ENCODE results near the gene SF3A2.
A peak's percentile ranks its signal among the peaks of the same experiment; 100 is the strongest.

Gene SF3A2

GRCh38 chr19:2249880-2250765, 13.5 kb downstream of the SF3A2 start:
- no peaks in the 10 kb centered on the region for H3K79me1 ChIP-seq (ENCODE audit: low read length)
- no peak overlapping the region for H3K23ac ChIP-seq (ENCODE audit: low read length)
- no CpG with 5 or more reads among the region's 43 CpGs for WGBS (ENCODE audit: extremely low coverage, insufficient coverage, low lambda C conversion rate)
- H3K27me3 ChIP-seq (ENCODE audit: insufficient read depth, low read length, poor library complexity), result no peaks in the 10 kb centered on the region
- H3K27ac ChIP-seq (ENCODE audit: low read depth, low read length), result no peak overlapping the region
- no peak overlapping the region for H3K4me2 ChIP-seq (ENCODE audit: low read length)
- no peak overlapping the region for H2BK120ac ChIP-seq (ENCODE audit: low read depth, low read length)
- H2BK15ac ChIP-seq (replicated peaks; ENCODE audit: low read depth), result no peak overlapping the region
- H3K56ac ChIP-seq (ENCODE audit: low read length), result no peak overlapping the region
- H2AK5ac ChIP-seq (ENCODE audit: low read length), result no peak overlapping the region
- no peak overlapping the region for H3K4me3 ChIP-seq (ENCODE audit: low read length)
- H3K4ac ChIP-seq (ENCODE audit: low read depth, low read length), result no peak overlapping the region
- no peak for DNase-seq
- H3K18ac ChIP-seq (ENCODE audit: low read length), result no peak overlapping the region
- peaks cover 10% of the 10 kb centered on the region for H3K36me3 ChIP-seq (ENCODE audit: control insufficient read depth, insufficient read depth, low read length)
- no peak overlapping the region for H4K5ac ChIP-seq (ENCODE audit: low read length)
- H2BK5ac ChIP-seq (ENCODE audit: low read length), result no peak overlapping the region
- H3K79me2 ChIP-seq (ENCODE audit: control insufficient read depth, insufficient read depth, low read length), result no peaks in the 10 kb centered on the region
- H4K8ac ChIP-seq (ENCODE audit: low read depth, low read length), result no peak overlapping the region
- H3K4me1 ChIP-seq (ENCODE audit: control insufficient read depth, low read depth, low read length), result no peaks in the 10 kb centered on the region
- no peak overlapping the region for H3K9ac ChIP-seq (ENCODE audit: low read length)

DNA sequence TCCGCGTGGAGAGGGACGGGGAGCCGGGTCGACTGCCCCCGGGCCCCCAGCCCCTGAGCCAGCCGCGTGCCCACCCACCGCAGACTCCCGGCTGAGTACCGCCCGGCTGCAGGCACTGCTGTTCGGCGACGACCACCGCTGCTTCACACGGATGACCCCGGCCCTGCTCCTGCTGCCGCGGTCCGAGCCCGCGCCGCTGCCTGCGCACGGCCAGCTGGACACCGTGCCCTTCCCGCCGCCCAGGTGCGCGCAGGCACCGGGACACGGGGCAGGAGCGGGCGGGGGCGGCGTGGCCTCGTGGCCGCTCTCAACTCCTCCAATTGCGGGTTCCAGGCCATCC, 14.1 kb downstream of the SF3A2 start:
- Histone ChIP-seq H3K4me1 (ENCODE audit: control insufficient read depth, low read depth, low read length) (no peaks in the 10 kb centered on the region), H3K79me1 (ENCODE audit: low read length) (no peaks in the 10 kb centered on the region), H4K8ac (ENCODE audit: low read depth, low read length) (no peak overlapping the region), H3K4me2 (ENCODE audit: low read length) (no peak overlapping the region), H3K9ac (ENCODE audit: low read length) (no peak overlapping the region), H3K27me3 (ENCODE audit: insufficient read depth, low read length, poor library complexity) (no peaks in the 10 kb centered on the region), H3K4ac (ENCODE audit: low read depth, low read length) (no peak overlapping the region), H3K56ac (ENCODE audit: low read length) (no peak overlapping the region), H3K18ac (ENCODE audit: low read length) (no peak overlapping the region), H2BK5ac (ENCODE audit: low read length) (no peak overlapping the region), H2BK120ac (ENCODE audit: low read depth, low read length) (no peak overlapping the region), H3K4me3 (ENCODE audit: low read length) (no peak overlapping the region), H4K5ac (ENCODE audit: low read length) (no peak overlapping the region), H3K79me2 (ENCODE audit: control insufficient read depth, insufficient read depth, low read length) (no peaks in the 10 kb centered on the region), H2BK15ac (replicated peaks; ENCODE audit: low read depth) (no peak overlapping the region), H3K23ac (ENCODE audit: low read length) (no peak overlapping the region), H2AK5ac (ENCODE audit: low read length) (no peak overlapping the region), H3K27ac (ENCODE audit: low read depth, low read length) (no peak overlapping the region), H3K36me3 (ENCODE audit: control insufficient read depth, insufficient read depth, low read length) (peaks cover 6% of the 10 kb centered on the region)
- no CpG with 5 or more reads among the region's 40 CpGs for WGBS (ENCODE audit: extremely low coverage, insufficient coverage, low lambda C conversion rate)
- no peak for DNase-seq

DNA sequence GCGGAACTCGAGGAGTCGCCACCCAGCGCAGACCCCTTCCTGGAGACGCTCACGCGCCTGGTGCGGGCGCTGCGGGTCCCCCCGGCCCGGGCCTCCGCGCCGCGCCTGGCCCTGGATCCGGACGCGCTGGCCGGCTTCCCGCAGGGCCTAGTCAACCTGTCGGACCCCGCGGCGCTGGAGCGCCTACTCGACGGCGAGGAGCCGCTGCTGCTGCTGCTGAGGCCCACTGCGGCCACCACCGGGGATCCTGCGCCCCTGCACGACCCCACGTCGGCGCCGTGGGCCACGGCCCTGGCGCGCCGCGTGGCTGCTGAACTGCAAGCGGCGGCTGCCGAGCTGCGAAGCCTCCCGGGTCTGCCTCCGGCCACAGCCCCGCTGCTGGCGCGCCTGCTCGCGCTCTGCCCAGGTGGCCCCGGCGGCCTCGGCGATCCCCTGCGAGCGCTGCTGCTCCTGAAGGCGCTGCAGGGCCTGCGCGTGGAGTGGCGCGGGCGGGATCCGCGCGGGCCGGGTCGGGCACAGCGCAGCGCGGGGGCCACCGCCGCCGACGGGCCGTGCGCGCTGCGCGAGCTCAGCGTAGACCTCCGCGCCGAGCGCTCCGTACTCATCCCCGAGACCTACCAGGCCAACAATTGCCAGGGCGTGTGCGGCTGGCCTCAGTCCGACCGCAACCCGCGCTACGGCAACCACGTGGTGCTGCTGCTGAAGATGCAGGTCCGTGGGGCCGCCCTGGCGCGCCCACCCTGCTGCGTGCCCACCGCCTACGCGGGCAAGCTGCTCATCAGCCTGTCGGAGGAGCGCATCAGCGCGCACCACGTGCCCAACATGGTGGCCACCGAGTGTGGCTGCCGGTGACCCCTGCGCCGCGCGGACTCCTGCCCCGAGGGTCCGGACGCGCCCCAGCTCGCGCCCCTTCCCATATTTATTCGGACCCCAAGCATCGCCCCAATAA, 14.8 kb downstream of the SF3A2 start:
- no peak overlapping the region for H3K9ac ChIP-seq (ENCODE audit: low read length)
- DNase-seq, result no peak
- H2BK120ac ChIP-seq (ENCODE audit: low read depth, low read length), result no peak overlapping the region
- no peaks in the 10 kb centered on the region for H3K27me3 ChIP-seq (ENCODE audit: insufficient read depth, low read length, poor library complexity)
- H3K56ac ChIP-seq (ENCODE audit: low read length), result no peak overlapping the region
- no peaks in the 10 kb centered on the region for H3K79me2 ChIP-seq (ENCODE audit: control insufficient read depth, insufficient read depth, low read length)
- H3K4ac ChIP-seq (ENCODE audit: low read depth, low read length), result no peak overlapping the region
- no peak overlapping the region for H3K18ac ChIP-seq (ENCODE audit: low read length)
- no peak overlapping the region for H2BK15ac ChIP-seq (replicated peaks; ENCODE audit: low read depth)
- H4K5ac ChIP-seq (ENCODE audit: low read length), result no peak overlapping the region
- H2AK5ac ChIP-seq (ENCODE audit: low read length), result no peak overlapping the region
- no peak overlapping the region for H3K23ac ChIP-seq (ENCODE audit: low read length)
- H3K36me3 ChIP-seq (ENCODE audit: control insufficient read depth, insufficient read depth, low read length), result peaks cover 6% of the 10 kb centered on the region
- no peaks in the 10 kb centered on the region for H3K4me1 ChIP-seq (ENCODE audit: control insufficient read depth, low read depth, low read length)
- H3K27ac ChIP-seq (ENCODE audit: low read depth, low read length), result no peak overlapping the region
- H4K8ac ChIP-seq (ENCODE audit: low read depth, low read length), result no peak overlapping the region
- H3K79me1 ChIP-seq (ENCODE audit: low read length), result no peaks in the 10 kb centered on the region
- H3K4me2 ChIP-seq (ENCODE audit: low read length), result no peak overlapping the region
- WGBS (ENCODE audit: extremely low coverage, insufficient coverage, low lambda C conversion rate), result no CpG with 5 or more reads among the region's 125 CpGs
- no peak overlapping the region for H3K4me3 ChIP-seq (ENCODE audit: low read length)
- H2BK5ac ChIP-seq (ENCODE audit: low read length), result no peak overlapping the region

DNA sequence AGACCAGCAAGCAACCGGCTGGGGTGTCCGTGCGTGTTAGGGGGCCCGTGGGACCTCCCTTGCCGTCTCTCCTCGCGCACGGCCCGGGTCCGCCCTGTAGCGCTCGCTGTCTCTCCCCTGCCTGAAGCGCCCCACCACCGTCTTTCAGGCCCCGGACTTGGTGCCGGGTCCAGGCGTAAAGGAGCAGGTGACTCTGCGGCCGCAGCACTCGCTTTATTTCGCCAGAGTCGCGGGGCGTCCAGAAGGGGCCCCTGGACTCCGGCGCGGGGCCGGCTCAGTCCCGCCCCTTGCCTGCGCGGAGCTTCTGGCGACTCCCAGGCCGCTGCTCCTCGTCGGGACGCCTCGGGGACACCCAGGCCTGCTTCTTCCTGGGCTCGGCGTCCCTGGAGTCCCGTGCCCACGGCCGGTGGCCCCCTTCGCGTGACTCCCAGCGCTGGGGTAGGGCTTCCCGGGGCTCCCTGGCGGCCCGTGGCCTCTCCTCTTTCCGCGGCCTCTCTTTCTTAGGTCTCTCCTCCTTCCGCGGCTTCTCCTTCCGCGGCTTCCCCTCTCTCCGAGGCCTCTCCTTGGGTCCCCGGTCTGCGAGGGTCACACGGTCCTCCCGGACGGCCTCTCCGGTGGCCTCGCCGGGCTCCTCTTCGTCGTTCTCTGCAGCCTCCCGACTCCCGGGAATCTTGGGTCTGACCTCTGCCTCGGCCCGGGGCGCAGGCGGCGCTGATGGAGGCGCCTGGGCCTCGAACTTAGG, 15.6 kb downstream of the SF3A2 start:
- Histone ChIP-seq H3K4ac (ENCODE audit: low read depth, low read length) (no peak overlapping the region), H2BK120ac (ENCODE audit: low read depth, low read length) (no peak overlapping the region), H3K79me2 (ENCODE audit: control insufficient read depth, insufficient read depth, low read length) (no peaks in the 10 kb centered on the region), H3K4me2 (ENCODE audit: low read length) (no peak overlapping the region), H3K36me3 (ENCODE audit: control insufficient read depth, insufficient read depth, low read length) (peaks cover 3% of the 10 kb centered on the region), H3K27ac (ENCODE audit: low read depth, low read length) (no peak overlapping the region), H3K4me1 (ENCODE audit: control insufficient read depth, low read depth, low read length) (no peaks in the 10 kb centered on the region), H3K23ac (ENCODE audit: low read length) (no peak overlapping the region), H3K79me1 (ENCODE audit: low read length) (no peaks in the 10 kb centered on the region), H4K5ac (ENCODE audit: low read length) (no peak overlapping the region), H3K56ac (ENCODE audit: low read length) (no peak overlapping the region), H2AK5ac (ENCODE audit: low read length) (no peak overlapping the region), H3K18ac (ENCODE audit: low read length) (no peak overlapping the region), H3K4me3 (ENCODE audit: low read length) (no peak overlapping the region), H2BK5ac (ENCODE audit: low read length) (no peak overlapping the region), H2BK15ac (replicated peaks; ENCODE audit: low read depth) (no peak overlapping the region), H4K8ac (ENCODE audit: low read depth, low read length) (no peak overlapping the region), H3K27me3 (ENCODE audit: insufficient read depth, low read length, poor library complexity) (no peaks in the 10 kb centered on the region), H3K9ac (ENCODE audit: low read length) (no peak overlapping the region)
- DNase-seq, result no peak
- no CpG with 5 or more reads among the region's 74 CpGs for WGBS (ENCODE audit: extremely low coverage, insufficient coverage, low lambda C conversion rate)

DNA sequence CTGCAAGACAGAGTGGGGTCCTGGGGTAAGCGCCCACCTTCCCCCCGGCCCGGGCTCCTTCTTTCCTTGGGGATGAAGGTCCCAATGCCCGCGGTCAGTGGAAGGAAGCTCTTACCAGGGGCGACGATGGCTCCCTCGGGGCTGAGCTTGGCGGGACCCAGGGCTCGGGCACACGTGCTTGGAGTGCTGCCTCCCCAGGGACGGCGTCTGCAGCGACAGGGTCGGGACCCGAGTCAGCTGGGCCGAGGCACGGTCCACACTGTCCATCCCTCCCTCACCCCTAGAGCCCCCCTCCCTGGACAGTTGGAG, 16.1 kb downstream of the SF3A2 start:
- H3K56ac ChIP-seq (ENCODE audit: low read length), result peak overlapping the region; percentile 57
- DNase-seq, result no peak
- H4K8ac ChIP-seq (ENCODE audit: low read depth, low read length), result no peak overlapping the region
- no peak overlapping the region for H2BK15ac ChIP-seq (replicated peaks; ENCODE audit: low read depth)
- no peak overlapping the region for H2AK5ac ChIP-seq (ENCODE audit: low read length)
- H3K4me1 ChIP-seq (ENCODE audit: control insufficient read depth, low read depth, low read length), result no peaks in the 10 kb centered on the region
- H3K27me3 ChIP-seq (ENCODE audit: insufficient read depth, low read length, poor library complexity), result no peaks in the 10 kb centered on the region
- peak overlapping the region; percentile 57 for H3K9ac ChIP-seq (ENCODE audit: low read length)
- no peak overlapping the region for H3K18ac ChIP-seq (ENCODE audit: low read length)
- no peak overlapping the region for H3K4ac ChIP-seq (ENCODE audit: low read depth, low read length)
- H2BK120ac ChIP-seq (ENCODE audit: low read depth, low read length), result no peak overlapping the region
- H3K23ac ChIP-seq (ENCODE audit: low read length), result no peak overlapping the region
- no peak overlapping the region for H3K4me3 ChIP-seq (ENCODE audit: low read length)
- peak overlapping the region; percentile 26 for H3K4me2 ChIP-seq (ENCODE audit: low read length)
- H4K5ac ChIP-seq (ENCODE audit: low read length), result no peak overlapping the region
- H3K27ac ChIP-seq (ENCODE audit: low read depth, low read length), result no peak overlapping the region
- H2BK5ac ChIP-seq (ENCODE audit: low read length), result no peak overlapping the region
- no peaks in the 10 kb centered on the region for H3K79me1 ChIP-seq (ENCODE audit: low read length)
- H3K79me2 ChIP-seq (ENCODE audit: control insufficient read depth, insufficient read depth, low read length), result no peaks in the 10 kb centered on the region
- no CpG with 5 or more reads among the region's 18 CpGs for WGBS (ENCODE audit: extremely low coverage, insufficient coverage, low lambda C conversion rate)
- H3K36me3 ChIP-seq (ENCODE audit: control insufficient read depth, insufficient read depth, low read length), result peaks cover 2% of the 10 kb centered on the region
